Epithelial cell of esophagus (primary cell): ENCODE results near the gene STK25.
A peak's percentile ranks its signal among the peaks of the same experiment; 100 is the strongest.

ENCODE experiments used
- DNase-seq: peaks from one replicate; pipeline ENCODE4 v3.0.0; 2010; ENCODE audit warnings: low read depth
- H3K4me3 ChIP-seq: 2 replicates; pipeline ENCODE4 v1.5.1; 2011; ENCODE audit warnings: mild to moderate bottlenecking, low read length, control low read depth
- TF ChIP-seq, protein P1 (sequence below): IDR thresholded peaks from 2 replicates; pipeline ENCODE4 v1.5.1; 2011; ENCODE audit warnings: low read depth, mild to moderate bottlenecking, low read length, control low read depth, inconsistent platforms; ENCODE audit not compliant: insufficient read depth; ENCODE audit errors: missing control alignments

The STK25 gene

DNA sequence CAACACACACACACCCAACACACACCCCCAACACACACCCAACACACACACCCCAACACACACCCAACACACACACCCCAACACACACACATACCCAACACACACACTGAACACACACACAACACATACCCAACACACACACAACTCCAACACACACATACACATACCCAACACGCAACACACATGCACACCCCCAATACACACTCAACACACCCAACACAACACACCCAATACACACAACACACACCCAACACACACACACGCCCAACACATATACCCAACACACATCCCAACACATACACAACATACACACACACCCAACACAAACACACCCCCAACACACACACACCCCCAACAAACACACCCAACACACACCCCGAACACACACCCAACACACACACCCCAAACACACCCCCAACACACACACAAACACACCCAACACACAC, 8.2 kb upstream of the STK25 start:
- no peak for DNase-seq
- TF ChIP-seq, protein P1, sequence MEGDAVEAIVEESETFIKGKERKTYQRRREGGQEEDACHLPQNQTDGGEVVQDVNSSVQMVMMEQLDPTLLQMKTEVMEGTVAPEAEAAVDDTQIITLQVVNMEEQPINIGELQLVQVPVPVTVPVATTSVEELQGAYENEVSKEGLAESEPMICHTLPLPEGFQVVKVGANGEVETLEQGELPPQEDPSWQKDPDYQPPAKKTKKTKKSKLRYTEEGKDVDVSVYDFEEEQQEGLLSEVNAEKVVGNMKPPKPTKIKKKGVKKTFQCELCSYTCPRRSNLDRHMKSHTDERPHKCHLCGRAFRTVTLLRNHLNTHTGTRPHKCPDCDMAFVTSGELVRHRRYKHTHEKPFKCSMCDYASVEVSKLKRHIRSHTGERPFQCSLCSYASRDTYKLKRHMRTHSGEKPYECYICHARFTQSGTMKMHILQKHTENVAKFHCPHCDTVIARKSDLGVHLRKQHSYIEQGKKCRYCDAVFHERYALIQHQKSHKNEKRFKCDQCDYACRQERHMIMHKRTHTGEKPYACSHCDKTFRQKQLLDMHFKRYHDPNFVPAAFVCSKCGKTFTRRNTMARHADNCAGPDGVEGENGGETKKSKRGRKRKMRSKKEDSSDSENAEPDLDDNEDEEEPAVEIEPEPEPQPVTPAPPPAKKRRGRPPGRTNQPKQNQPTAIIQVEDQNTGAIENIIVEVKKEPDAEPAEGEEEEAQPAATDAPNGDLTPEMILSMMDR: no peak
- no peak overlapping the region for H3K4me3 ChIP-seq

DNA sequence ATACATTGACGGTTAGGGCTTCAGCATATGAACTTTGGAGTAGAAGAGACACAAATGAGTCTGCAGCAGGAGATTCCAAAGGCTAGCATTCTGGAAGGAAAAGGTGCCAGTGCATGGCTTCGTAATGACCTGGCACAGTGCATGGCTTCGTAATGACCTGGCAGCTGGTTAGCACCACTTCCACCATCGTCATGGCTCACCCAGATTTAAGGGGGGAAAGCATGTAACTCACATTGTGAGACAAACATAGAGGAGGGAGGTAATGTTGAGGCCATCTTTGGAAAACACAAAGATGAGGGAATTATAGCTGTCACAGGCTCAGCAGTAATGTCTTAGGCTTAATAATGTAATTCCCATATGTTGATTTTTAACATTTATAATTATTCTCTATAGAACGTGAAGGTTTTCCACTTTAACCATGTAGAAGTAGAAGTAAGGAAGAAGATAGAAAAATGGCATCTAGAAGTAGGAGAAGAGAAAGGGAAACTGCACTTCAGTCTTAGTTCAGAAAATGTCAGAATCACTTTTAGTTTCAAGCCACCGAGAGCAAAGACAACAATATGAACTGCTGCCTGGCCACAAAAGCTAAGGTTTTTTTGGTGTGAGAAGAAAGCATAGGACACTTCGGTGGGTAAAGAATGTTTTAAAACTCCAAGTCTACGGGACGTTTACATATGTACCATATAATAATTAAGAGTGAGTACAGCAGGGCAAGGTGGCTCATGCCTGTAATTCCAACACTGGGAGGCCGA, 6.8 kb upstream of the STK25 start:
- DNase-seq: no peak
- TF ChIP-seq, protein P1: no peak
- H3K4me3 ChIP-seq: no peak overlapping the region

DNA sequence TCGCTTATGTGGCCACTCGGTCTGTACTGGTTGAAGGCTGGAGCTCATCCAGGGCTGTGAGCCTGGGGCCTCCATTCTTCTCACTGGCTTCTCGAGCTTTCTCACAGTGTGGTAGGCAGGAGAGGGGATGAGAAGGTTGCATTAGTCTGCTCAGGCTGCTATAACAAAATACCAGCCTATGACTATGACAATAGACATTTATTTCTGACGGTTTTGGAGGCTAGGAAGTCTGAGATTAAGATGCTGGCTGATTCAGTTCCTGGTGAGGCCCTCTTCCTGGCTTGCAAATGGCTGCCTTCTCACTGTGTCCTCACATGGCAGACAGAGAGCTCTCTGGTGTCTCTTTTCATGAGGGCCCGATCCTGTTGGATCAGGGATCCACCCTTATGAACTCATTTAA, 6.2 kb upstream of the STK25 start:
- TF ChIP-seq, protein P1: no peak
- H3K4me3 ChIP-seq: no peak overlapping the region
- no peak for DNase-seq

DNA sequence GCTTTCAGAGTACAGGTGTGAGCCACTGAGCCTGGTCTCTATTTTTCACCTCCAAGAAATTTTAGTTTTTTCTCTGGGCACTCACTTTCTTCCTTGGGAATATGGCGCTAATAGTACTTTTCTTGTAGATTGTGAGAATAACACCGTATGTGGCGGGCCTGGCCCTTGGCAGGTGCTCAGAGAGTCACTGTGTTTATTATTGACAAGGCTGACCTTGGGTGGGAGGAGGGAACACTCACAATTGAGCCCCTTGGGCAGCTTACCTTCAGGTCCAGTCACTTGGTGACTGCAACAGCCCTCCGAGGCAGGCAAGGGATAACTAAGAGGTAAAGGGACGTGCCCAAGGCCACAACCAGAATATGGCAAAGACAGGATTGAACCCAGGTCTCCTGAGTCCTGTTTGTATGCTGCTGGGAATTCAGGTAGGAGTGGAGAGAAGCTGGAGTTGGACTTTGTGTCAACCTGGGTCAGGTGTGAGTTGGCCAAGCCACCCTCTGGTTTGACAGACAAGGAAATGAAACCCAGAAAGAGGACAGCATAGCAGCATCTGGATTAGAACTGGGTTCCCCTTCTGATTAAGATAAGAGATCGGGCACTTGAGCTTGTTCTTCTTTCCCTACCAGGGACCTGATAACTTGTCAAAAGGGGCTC, 2.8 kb upstream of the STK25 start:
- no peak overlapping the region for H3K4me3 ChIP-seq
- TF ChIP-seq, protein P1: no peak

DNA sequence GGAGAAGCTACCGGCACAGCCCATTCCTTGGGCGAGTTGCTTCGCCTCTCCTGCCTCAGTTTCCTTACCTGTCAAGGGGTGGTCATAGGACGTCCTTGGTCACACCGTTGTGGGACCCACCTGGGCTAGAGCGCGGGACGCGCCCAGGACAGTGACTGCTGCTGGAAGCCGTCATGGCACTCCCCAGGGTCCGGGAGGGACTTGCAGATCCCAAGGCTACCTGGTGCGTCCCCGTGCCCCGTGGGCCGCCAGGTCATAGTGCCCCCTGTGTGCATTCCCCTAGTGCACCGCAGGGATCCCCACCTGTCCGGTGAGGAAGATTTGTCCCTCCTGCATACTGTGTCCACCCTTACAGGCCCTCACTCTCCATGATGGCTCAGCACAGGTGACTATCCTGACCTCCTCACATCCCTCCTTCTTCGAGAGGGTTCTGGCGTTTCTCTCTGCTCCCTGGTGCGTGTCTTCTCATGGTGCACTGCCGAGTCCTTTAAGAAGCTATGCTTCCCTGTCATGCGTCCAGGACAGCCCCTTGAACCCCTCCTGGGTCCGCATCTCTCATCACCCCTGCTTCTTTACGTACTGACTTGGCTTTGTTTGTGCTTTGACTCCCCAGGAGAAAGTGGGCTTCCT, 886 bp upstream of the STK25 start:
- no peak for DNase-seq
- H3K4me3 ChIP-seq: peak overlapping the region; percentile 88
- TF ChIP-seq, protein P1: no peak

More for the DNA sequence above, 2.8 kb upstream of the STK25 start:
- DNase-seq: no peak

DNA sequence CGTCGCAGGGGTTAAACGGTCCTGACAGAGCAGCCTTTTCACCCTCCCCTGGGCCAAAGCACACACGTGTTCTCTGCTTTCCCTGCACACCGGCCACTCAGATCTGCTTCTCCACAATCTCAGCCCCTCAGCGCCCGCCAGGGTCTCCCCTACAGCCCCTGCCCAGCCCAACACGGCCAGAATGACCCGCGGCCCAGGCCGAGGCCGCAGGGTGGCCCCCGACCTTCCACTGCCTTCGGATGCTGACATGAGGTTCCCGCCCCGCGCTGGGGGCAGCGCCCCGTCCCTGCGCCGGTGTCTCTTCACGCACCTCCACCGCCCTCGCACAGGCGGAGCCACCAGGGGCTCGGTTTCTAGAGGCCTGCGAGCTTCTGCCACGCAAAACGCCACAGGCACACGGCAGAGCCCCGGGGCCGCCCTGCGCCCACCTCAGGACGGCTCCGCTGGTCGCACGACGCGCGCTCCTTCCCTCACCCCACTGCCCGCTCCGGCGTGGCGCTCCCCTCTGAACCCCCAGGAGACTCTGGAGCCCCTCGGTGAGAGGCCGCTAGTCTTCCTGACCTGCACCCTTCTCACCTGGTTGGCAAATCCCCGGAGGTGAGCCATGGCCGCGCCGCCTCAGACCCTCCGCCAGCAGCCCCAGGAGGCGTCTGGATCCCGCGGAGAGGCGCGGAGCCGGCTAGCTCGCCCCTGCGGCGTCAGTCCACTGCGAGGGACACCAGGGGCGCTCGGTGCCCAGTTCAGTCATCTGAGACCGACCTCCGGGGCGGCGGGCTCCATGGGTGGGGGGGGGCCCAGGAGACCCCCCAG, 749 bp downstream of the STK25 start:
- TF ChIP-seq, protein P1: peak; percentile 12
- peak; percentile 44 for DNase-seq
- peak overlapping the region; percentile 88 for H3K4me3 ChIP-seq
